HL-60 (cell line): ENCODE results near the gene CLEC4M.
A peak's percentile ranks its signal among the peaks of the same experiment; 100 is the strongest.

ENCODE experiments used
- DNase-seq, 2 experiments: peaks; one replicate each; pipeline ENCODE4 v3.0.0-alpha.2; 2010 to 2020; ENCODE audit warnings: low read depth in 1 of 2, low spot score in 1 of 2
- H3K27ac ChIP-seq: fragments of 250-450 bp; sonication (Bioruptor Pico); replicated peaks from 2 replicates; pipeline ENCODE4 v1.5.1; 2020; ENCODE audit warnings: mild to moderate bottlenecking, moderate library complexity
- H3K27me3 ChIP-seq: fragments of 250-450 bp; sonication (Bioruptor Pico); 2 replicates; pipeline ENCODE4 v1.5.1; 2021; ENCODE audit warnings: mild to moderate bottlenecking, moderate library complexity; ENCODE audit not compliant: insufficient read depth, poor library complexity, severe bottlenecking
- H3K4me3 ChIP-seq: replicated peaks from 2 replicates; pipeline ENCODE4 v1.5.1; 2011; ENCODE audit warnings: mild to moderate bottlenecking, control low read depth, low read length; ENCODE audit not compliant: insufficient read depth
- CTCF ChIP-seq: IDR thresholded peaks from one replicate; pipeline ENCODE4 v1.5.1; 2011; ENCODE audit warnings: low read length, control low read depth, inconsistent platforms; ENCODE audit not compliant: insufficient read depth
- GABPA ChIP-seq: IDR thresholded peaks from 2 replicates; pipeline ENCODE4 v1.6.1; 2012; ENCODE audit warnings: low read depth
- POLR2AphosphoS5 ChIP-seq: IDR thresholded peaks from 2 replicates; pipeline ENCODE4 v1.6.1; 2012; ENCODE audit warnings: low read depth
- REST ChIP-seq: IDR thresholded peaks from 2 replicates; pipeline ENCODE4 v1.6.1; 2012; ENCODE audit warnings: low read depth; ENCODE audit not compliant: insufficient replicate concordance
- SPI1 ChIP-seq: IDR thresholded peaks from 2 replicates; pipeline ENCODE4 v1.6.1; 2012; ENCODE audit warnings: low read depth, mild to moderate bottlenecking, borderline replicate concordance

CLEC4M gene

GRCh38 chr19:7748171-7748570, 14.9 kb upstream of the CLEC4M start:
- H3K27ac ChIP-seq, result no peak overlapping the region
- no peak for DNase-seq

GRCh38 chr19:7748756-7749155, 14.3 kb upstream of the CLEC4M start:
- no peaks in the 10 kb centered on the region for H3K27me3 ChIP-seq
- H3K4me3 ChIP-seq, result no peak overlapping the region
- peak in 1 of 2 experiments; percentile 16 for DNase-seq
- TF ChIP-seq CTCF (no peak), POLR2AphosphoS5 (no peak), REST (no peak), SPI1 (no peak), GABPA (no peak)
- H3K27ac ChIP-seq, result no peak overlapping the region

More at GRCh38 chr19:7748171-7748570, 14.9 kb upstream of the CLEC4M start:
- H3K4me3 ChIP-seq, result no peak overlapping the region
- TF ChIP-seq SPI1 (no peak), POLR2AphosphoS5 (no peak), GABPA (no peak), CTCF (no peak), REST (no peak)
- no peaks in the 10 kb centered on the region for H3K27me3 ChIP-seq

GRCh38 chr19:7751157-7751783, 11.8 kb upstream of the CLEC4M start:
- TF ChIP-seq POLR2AphosphoS5, result no peak
- no peak for TF ChIP-seq REST
- TF ChIP-seq CTCF, result no peak
- TF ChIP-seq SPI1, result no peak
- no peak for TF ChIP-seq GABPA
- Histone ChIP-seq H3K27ac (no peak overlapping the region), H3K27me3 (no peaks in the 10 kb centered on the region), H3K4me3 (no peak overlapping the region)
- DNase-seq, result no peak
